Adrenal gland (tissue), 5 donors: ENCODE measurements around the gene POC1A.

Experiments
- POLR2A ChIP-seq, 2 donors: fragments of 450-650 bp; IDR thresholded peaks; one replicate each; pipeline ENCODE4 v1.6.1; 2017; ENCODE audit warnings: antibody characterized with exemption in 2 of 2, mild to moderate bottlenecking in 2 of 2, moderate library complexity in 1 of 2
- TF ChIP-seq, protein P1 (sequence below), 6 experiments: fragments of 450-650 bp in 4 of 6; fragments of 200-600 bp in 2 of 6; sonication (generic) in 1 of 6; IDR thresholded peaks; 1 replicate in 5 of 6; 2 replicates in 1 of 6; pipeline versions ENCODE4 v1.5.1 to v1.8.0; 2016 to 2021; ENCODE audit warnings: antibody characterized with exemption in 6 of 6, mild to moderate bottlenecking in 2 of 6, moderate library complexity in 1 of 6
- donor health status: DM: no; HTN: no; CAD: no.

DNA sequence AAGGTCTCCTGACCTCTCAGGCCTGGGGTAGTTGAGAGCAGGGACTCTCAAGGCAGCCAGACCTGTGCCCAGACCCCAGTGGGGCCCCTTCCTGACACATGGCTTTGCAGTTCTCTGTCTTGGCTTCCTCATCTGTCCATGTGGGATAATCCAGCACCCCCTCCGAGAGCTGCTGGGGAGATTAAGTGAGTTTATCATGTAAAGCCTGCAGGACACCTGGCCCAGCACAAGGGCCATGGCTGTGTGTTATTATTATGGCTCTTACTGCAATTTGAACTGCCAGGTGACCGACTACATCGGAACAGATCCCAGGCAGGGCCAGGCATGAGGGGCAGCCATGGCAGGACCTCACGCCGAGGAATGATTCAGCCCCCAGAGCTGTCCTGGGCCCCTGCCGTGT, 110.5 kb downstream of the POC1A start:
- no peak for TF ChIP-seq POLR2A (IDR thresholded peaks at IDR 0.05)
- TF ChIP-seq, protein P1, sequence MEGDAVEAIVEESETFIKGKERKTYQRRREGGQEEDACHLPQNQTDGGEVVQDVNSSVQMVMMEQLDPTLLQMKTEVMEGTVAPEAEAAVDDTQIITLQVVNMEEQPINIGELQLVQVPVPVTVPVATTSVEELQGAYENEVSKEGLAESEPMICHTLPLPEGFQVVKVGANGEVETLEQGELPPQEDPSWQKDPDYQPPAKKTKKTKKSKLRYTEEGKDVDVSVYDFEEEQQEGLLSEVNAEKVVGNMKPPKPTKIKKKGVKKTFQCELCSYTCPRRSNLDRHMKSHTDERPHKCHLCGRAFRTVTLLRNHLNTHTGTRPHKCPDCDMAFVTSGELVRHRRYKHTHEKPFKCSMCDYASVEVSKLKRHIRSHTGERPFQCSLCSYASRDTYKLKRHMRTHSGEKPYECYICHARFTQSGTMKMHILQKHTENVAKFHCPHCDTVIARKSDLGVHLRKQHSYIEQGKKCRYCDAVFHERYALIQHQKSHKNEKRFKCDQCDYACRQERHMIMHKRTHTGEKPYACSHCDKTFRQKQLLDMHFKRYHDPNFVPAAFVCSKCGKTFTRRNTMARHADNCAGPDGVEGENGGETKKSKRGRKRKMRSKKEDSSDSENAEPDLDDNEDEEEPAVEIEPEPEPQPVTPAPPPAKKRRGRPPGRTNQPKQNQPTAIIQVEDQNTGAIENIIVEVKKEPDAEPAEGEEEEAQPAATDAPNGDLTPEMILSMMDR (IDR thresholded peaks at IDR 0.05) = no peak
